Neural cell (in vitro differentiated cells): ENCODE results near the gene MRPS35. TPM values are rescaled to one million over a fixed set of nuclear protein-coding genes. Genes with fewer than 3 reads are reported as not detected.

Source experiments
- H2AFZ ChIP-seq: fragments of 200-600, 300-800 bp; sonication (generic), shearing (Covaris generic); 2 replicates; pipeline ENCODE4 v1.6.0; 2014; ENCODE audit warnings: low read depth, mild to moderate bottlenecking, antibody characterized with exemption, low read length, moderate library complexity
- H3F3A ChIP-seq: fragments of 200-600 bp; shearing (Covaris generic); 2 replicates; pipeline ENCODE4 v1.6.1; 2016; ENCODE audit warnings: mild to moderate bottlenecking, moderate library complexity, mixed read lengths, antibody characterized with exemption, low read length; ENCODE audit not compliant: insufficient read depth, poor library complexity, severe bottlenecking
- H3K27ac ChIP-seq: fragments of 200-600, 300-800 bp; sonication (generic), shearing (Covaris generic); 2 replicates; pipeline ENCODE4 v1.5.1; 2014; ENCODE audit warnings: mild to moderate bottlenecking, low read length, moderate library complexity
- H3K27me3 ChIP-seq: fragments of 300-800, 200-600 bp; sonication (generic), shearing (Covaris generic); 2 replicates; pipeline ENCODE4 v1.6.0; 2014; ENCODE audit warnings: mild to moderate bottlenecking, low read depth, low read length, moderate library complexity; ENCODE audit not compliant: insufficient read depth
- H3K36me3 ChIP-seq: fragments of 300-800, 200-600 bp; sonication (generic), shearing (Covaris generic); 2 replicates; pipeline ENCODE4 v1.5.1; 2014; ENCODE audit warnings: mild to moderate bottlenecking, antibody characterized with exemption, low read length, moderate library complexity; ENCODE audit not compliant: insufficient read depth
- H3K4me2 ChIP-seq: fragments of 300-800, 200-600 bp; sonication (generic), shearing (Covaris generic); 2 replicates; pipeline ENCODE4 v1.6.0; 2014; ENCODE audit warnings: mild to moderate bottlenecking, low read length
- H3K4me3 ChIP-seq: fragments of 300-800, 200-600 bp; sonication (generic), shearing (Covaris generic); 2 replicates; pipeline ENCODE4 v1.5.1; 2014; ENCODE audit warnings: mild to moderate bottlenecking, low read length, moderate library complexity
- H3K79me2 ChIP-seq: fragments of 200-600 bp; shearing (Covaris generic); replicated peaks from 2 replicates; pipeline ENCODE4 v1.6.0; 2014; ENCODE audit warnings: mild to moderate bottlenecking, low read length, moderate library complexity; ENCODE audit not compliant: insufficient read depth
- H3K9ac ChIP-seq: fragments of 300-800, 200-600 bp; sonication (generic), shearing (Covaris generic); 2 replicates; pipeline ENCODE4 v1.6.1; 2016; ENCODE audit warnings: mild to moderate bottlenecking, low read length, mixed read lengths
- H3K9me2 ChIP-seq: fragments of 200-600 bp; shearing (Covaris generic); 2 replicates; pipeline ENCODE4 v1.6.1; 2016; ENCODE audit warnings: mild to moderate bottlenecking, low read length, mixed read lengths; ENCODE audit not compliant: insufficient read depth
- H3K9me3 ChIP-seq: fragments of 200-600, 300-800 bp; sonication (generic), shearing (Covaris generic); 2 replicates; pipeline ENCODE4 v1.6.1; 2016; ENCODE audit warnings: mild to moderate bottlenecking, mixed run types, low read length, moderate library complexity, mixed read lengths
- H4K20me1 ChIP-seq: fragments of 200-600 bp; shearing (Covaris generic); 2 replicates; pipeline ENCODE4 v1.6.1; 2016; ENCODE audit warnings: mild to moderate bottlenecking, mixed run types; ENCODE audit not compliant: insufficient read depth
- EP300 ChIP-seq: fragments of 450-650 bp; conservative IDR thresholded peaks from 2 replicates; pipeline ENCODE4 v1.6.1; 2014; ENCODE audit warnings: antibody characterized with exemption, mild to moderate bottlenecking, moderate library complexity; ENCODE audit not compliant: poor library complexity, severe bottlenecking
- EZH2 ChIP-seq: fragments of 200-600, 300-800 bp; shearing (Covaris generic), sonication (generic); IDR thresholded peaks from 2 replicates; pipeline ENCODE4 v1.6.1; 2014; ENCODE audit warnings: antibody characterized with exemption, low read length, borderline replicate concordance, mild to moderate bottlenecking; ENCODE audit not compliant: insufficient read depth, poor library complexity, severe bottlenecking
- MXI1 ChIP-seq: fragments of 450-650 bp; conservative IDR thresholded peaks from 2 replicates; pipeline ENCODE4 v1.6.1; 2014; ENCODE audit warnings: antibody characterized with exemption, mild to moderate bottlenecking; ENCODE audit not compliant: poor library complexity, severe bottlenecking
- POLR2AphosphoS5 ChIP-seq: IDR thresholded peaks from 2 replicates; pipeline ENCODE4 v1.6.1; 2012
- RAD21 ChIP-seq: fragments of 450-650 bp; conservative IDR thresholded peaks from 2 replicates; pipeline ENCODE4 v1.6.1; 2014; ENCODE audit warnings: antibody characterized with exemption, mild to moderate bottlenecking, moderate library complexity
- SMC3 ChIP-seq: fragments of 450-650 bp; conservative IDR thresholded peaks from 2 replicates; pipeline ENCODE4 v1.6.1; 2014; ENCODE audit warnings: antibody characterized with exemption, mild to moderate bottlenecking, moderate library complexity; ENCODE audit not compliant: poor library complexity
- TAF1 ChIP-seq: IDR thresholded peaks from 2 replicates; pipeline ENCODE4 v1.6.1; 2012; ENCODE audit warnings: low read depth
- polyA plus RNA-seq: library from polyadenylated mRNA; depleted of rRNA; stranded (reverse); fragments of >200 nt; gene quantifications from 2 replicates; pipeline ENCODE4 v1.2.3, GENCODE V29; 2014
- small RNA-seq, 3 experiments: library from RNA; depleted of rRNA; stranded (forward); fragments of <200 nt; gene quantifications; one replicate each; pipeline ENCODE3, GENCODE V24; 2012
- TF ChIP-seq, protein P1 (sequence below): fragments of 450-650 bp; IDR thresholded peaks from 2 replicates; pipeline ENCODE4 v1.5.1; 2014; ENCODE audit warnings: antibody characterized with exemption, mild to moderate bottlenecking, moderate library complexity; ENCODE audit not compliant: poor library complexity, severe bottlenecking
- TF ChIP-seq, protein P2 (sequence below): IDR thresholded peaks from 2 replicates; pipeline ENCODE4 v1.6.1; 2012; ENCODE audit warnings: borderline replicate concordance

The MRPS35 gene
- polyA plus RNA-seq, 1 donor from 2014 or later = 105 TPM

DNA sequence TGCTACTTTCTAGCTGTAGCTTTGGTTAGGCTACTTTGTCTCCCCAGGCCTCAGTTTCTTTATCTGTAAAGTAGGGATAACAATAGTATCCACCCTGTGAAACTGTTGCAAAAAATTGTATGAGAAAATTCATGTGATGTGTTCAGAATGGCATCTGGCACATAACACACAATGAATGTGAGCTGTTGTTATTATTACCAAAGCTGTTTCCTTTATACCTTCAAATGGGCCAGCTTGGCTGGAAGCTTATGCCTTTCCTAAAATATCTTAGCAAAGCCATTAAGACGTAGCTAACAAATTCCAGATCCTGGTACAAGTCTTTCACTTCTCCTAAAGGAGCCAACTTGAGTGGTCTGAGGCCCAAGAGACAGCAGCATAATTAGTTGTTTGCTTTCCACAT lies 94.6 kb downstream of the MRPS35 start:
- no peaks in the 10 kb centered on the region for H3K9me2 ChIP-seq
- no peak for TF ChIP-seq SMC3
- TF ChIP-seq POLR2AphosphoS5 = no peak
- TF ChIP-seq RAD21 = no peak
- no peak for TF ChIP-seq EP300
- TF ChIP-seq MXI1 = no peak
- TF ChIP-seq EZH2 = no peak
- TF ChIP-seq, protein P1, sequence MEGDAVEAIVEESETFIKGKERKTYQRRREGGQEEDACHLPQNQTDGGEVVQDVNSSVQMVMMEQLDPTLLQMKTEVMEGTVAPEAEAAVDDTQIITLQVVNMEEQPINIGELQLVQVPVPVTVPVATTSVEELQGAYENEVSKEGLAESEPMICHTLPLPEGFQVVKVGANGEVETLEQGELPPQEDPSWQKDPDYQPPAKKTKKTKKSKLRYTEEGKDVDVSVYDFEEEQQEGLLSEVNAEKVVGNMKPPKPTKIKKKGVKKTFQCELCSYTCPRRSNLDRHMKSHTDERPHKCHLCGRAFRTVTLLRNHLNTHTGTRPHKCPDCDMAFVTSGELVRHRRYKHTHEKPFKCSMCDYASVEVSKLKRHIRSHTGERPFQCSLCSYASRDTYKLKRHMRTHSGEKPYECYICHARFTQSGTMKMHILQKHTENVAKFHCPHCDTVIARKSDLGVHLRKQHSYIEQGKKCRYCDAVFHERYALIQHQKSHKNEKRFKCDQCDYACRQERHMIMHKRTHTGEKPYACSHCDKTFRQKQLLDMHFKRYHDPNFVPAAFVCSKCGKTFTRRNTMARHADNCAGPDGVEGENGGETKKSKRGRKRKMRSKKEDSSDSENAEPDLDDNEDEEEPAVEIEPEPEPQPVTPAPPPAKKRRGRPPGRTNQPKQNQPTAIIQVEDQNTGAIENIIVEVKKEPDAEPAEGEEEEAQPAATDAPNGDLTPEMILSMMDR = no peak
- TF ChIP-seq, protein P2, sequence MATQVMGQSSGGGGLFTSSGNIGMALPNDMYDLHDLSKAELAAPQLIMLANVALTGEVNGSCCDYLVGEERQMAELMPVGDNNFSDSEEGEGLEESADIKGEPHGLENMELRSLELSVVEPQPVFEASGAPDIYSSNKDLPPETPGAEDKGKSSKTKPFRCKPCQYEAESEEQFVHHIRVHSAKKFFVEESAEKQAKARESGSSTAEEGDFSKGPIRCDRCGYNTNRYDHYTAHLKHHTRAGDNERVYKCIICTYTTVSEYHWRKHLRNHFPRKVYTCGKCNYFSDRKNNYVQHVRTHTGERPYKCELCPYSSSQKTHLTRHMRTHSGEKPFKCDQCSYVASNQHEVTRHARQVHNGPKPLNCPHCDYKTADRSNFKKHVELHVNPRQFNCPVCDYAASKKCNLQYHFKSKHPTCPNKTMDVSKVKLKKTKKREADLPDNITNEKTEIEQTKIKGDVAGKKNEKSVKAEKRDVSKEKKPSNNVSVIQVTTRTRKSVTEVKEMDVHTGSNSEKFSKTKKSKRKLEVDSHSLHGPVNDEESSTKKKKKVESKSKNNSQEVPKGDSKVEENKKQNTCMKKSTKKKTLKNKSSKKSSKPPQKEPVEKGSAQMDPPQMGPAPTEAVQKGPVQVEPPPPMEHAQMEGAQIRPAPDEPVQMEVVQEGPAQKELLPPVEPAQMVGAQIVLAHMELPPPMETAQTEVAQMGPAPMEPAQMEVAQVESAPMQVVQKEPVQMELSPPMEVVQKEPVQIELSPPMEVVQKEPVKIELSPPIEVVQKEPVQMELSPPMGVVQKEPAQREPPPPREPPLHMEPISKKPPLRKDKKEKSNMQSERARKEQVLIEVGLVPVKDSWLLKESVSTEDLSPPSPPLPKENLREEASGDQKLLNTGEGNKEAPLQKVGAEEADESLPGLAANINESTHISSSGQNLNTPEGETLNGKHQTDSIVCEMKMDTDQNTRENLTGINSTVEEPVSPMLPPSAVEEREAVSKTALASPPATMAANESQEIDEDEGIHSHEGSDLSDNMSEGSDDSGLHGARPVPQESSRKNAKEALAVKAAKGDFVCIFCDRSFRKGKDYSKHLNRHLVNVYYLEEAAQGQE = no peak
- no peak for TF ChIP-seq TAF1

More for the DNA sequence above, 94.6 kb downstream of the MRPS35 start:
- Histone ChIP-seq H2AFZ (no peak overlapping the region), H3K27ac (no peak overlapping the region), H3K36me3 (peaks cover 5% of the 10 kb centered on the region), H4K20me1 (no peaks in the 10 kb centered on the region), H3K27me3 (no peaks in the 10 kb centered on the region), H3K4me3 (no peak overlapping the region), H3K4me2 (no peak overlapping the region), H3K79me2 (no peaks in the 10 kb centered on the region), H3K9me3 (no peaks in the 10 kb centered on the region), H3K9ac (no peak overlapping the region), H3F3A (no peaks in the 10 kb centered on the region)

Small RNA genes within 50 kb of the gene (small RNA-seq; reads per million reads assigned to genes)
- 0 to 1.2 (median 0) reads per million in 3 experiments for gene RF00019

Other genes starting within 250 kb of the MRPS35 start
- 29.1 and 30.2 TPM in 2 replicates for gene PPFIBP1, start 186.6 kb upstream of the MRPS35 start, polyA plus RNA-seq
- gene REP15, start 14.4 kb upstream of the MRPS35 start, polyA plus RNA-seq = 0.88 TPM in 1 of 2 replicates, not detected in the other
- 50.5 and 52.2 TPM in 2 replicates for gene KLHL42, start 69.4 kb downstream of the MRPS35 start, polyA plus RNA-seq
- gene MANSC4, start 69.4 kb downstream of the MRPS35 start, polyA plus RNA-seq = 0.43 and 0.54 TPM in 2 replicates